Epithelial cell of proximal tubule (primary cell): Measurements from ENCODE around the gene TMEM214. TPM values are rescaled to one million over a fixed set of nuclear protein-coding genes. Genes with fewer than 3 reads are reported as not detected.
A peak's percentile ranks its signal among the peaks of the same experiment; 100 is the strongest.

Experiments used
- DNase-seq: peaks from one replicate; pipeline ENCODE4 v3.0.0-alpha.2; 2011; ENCODE audit warnings: low read depth
- H3K4me3 ChIP-seq: 2 replicates; pipeline ENCODE4 v1.5.1; 2011; ENCODE audit warnings: low read depth, mild to moderate bottlenecking, low read length
- CTCF ChIP-seq: conservative IDR thresholded peaks from 2 replicates; pipeline ENCODE4 v1.5.1; 2012; ENCODE audit warnings: low read depth, mild to moderate bottlenecking, low read length
- total RNA-seq: library from RNA; depleted of rRNA; stranded (reverse); fragments of >200 nt; gene quantifications from 2 replicates; pipeline ENCODE4 v1.2.3, GENCODE V29; 2015

The TMEM214 gene
- total RNA-seq, 1 donor from 2014 or later = 11.2 TPM

- no peak for TF ChIP-seq CTCF
- no peak for DNase-seq
- H3K4me3 ChIP-seq = no peak overlapping the region
Observed at GRCh38 chr2:27009083-27009482, 23.7 kb upstream of the TMEM214 start.

- TF ChIP-seq CTCF = no peak
- H3K4me3 ChIP-seq = no peak overlapping the region
Observed at GRCh38 chr2:27009716-27010115, 23.0 kb upstream of the TMEM214 start.

GRCh38 chr2:27010139-27010538 is 22.6 kb upstream of the TMEM214 start:
- no peak for TF ChIP-seq CTCF
- no peak overlapping the region for H3K4me3 ChIP-seq
- no peak for DNase-seq

More at GRCh38 chr2:27009716-27010115, 23.0 kb upstream of the TMEM214 start:
- DNase-seq = no peak

- H3K4me3 ChIP-seq = no peak overlapping the region
- DNase-seq = no peak
- no peak for TF ChIP-seq CTCF
Observed at GRCh38 chr2:27013738-27014137, 19.0 kb upstream of the TMEM214 start.

- H3K4me3 ChIP-seq = no peak overlapping the region
- DNase-seq = no peak
- no peak for TF ChIP-seq CTCF
Observed at GRCh38 chr2:27014771-27015433, 17.9 kb upstream of the TMEM214 start.

GRCh38 chr2:27016801-27017325 is 15.9 kb upstream of the TMEM214 start:
- H3K4me3 ChIP-seq = no peak overlapping the region
- no peak for DNase-seq

More at GRCh38 chr2:27016801-27017325, 15.9 kb upstream of the TMEM214 start:
- TF ChIP-seq CTCF = peak; percentile 80
